ENCODE data around the gene CES3.

DNA sequence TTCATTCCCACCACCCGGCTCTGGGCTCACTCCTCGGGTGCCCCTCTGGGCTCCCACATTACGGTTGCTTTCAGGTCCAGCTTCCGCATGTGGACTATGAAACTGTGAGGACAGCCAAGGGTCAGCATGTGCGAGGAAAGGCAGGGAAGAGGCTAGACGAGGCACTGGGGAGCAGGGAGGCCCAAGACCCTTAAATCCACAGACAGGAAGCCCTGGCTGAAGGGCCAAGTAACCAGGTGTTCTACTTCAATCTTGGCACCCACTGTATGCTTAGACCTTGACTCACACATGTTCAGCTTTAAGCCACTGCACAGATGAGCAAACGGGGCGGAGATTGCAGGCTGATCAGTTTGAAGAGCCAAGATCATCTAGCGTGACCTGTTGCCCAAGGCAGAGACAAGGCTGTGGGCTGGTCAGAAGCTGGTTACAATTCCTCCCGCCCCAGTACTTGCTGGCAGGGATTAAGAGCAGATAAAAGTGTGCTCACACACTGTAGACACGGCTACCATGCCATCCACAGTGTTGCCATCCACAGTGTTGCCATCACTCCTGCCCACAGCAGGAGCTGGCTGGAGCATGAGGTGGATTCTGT is 27.2 kb downstream of the CES3 start, which contains the start of gene CES4A:
- TF ChIP-seq, protein P1, sequence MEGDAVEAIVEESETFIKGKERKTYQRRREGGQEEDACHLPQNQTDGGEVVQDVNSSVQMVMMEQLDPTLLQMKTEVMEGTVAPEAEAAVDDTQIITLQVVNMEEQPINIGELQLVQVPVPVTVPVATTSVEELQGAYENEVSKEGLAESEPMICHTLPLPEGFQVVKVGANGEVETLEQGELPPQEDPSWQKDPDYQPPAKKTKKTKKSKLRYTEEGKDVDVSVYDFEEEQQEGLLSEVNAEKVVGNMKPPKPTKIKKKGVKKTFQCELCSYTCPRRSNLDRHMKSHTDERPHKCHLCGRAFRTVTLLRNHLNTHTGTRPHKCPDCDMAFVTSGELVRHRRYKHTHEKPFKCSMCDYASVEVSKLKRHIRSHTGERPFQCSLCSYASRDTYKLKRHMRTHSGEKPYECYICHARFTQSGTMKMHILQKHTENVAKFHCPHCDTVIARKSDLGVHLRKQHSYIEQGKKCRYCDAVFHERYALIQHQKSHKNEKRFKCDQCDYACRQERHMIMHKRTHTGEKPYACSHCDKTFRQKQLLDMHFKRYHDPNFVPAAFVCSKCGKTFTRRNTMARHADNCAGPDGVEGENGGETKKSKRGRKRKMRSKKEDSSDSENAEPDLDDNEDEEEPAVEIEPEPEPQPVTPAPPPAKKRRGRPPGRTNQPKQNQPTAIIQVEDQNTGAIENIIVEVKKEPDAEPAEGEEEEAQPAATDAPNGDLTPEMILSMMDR (IDR thresholded peaks at IDR 0.05), result no peak
- TF ChIP-seq POLR2A (IDR thresholded peaks at IDR 0.05), result no peak

All from ovary (tissue), 3 donors.